Measurements from ENCODE around the gene CCDC194.

CCDC194 gene

GRCh38 chr19:17405250-17406045, 11.5 kb upstream of the CCDC194 start, which contains the start of gene BST2:
Gene BST2, minus strand, starts transcription at chr19:17405630. Its CDS starts 55 bp downstream, at chr19:17405575.
- peak; percentile 26 for DNase-seq

GRCh38 chr19:17404621-17405249, 10.7 kb upstream of the CCDC194 start:
- no peak for DNase-seq

DNA sequence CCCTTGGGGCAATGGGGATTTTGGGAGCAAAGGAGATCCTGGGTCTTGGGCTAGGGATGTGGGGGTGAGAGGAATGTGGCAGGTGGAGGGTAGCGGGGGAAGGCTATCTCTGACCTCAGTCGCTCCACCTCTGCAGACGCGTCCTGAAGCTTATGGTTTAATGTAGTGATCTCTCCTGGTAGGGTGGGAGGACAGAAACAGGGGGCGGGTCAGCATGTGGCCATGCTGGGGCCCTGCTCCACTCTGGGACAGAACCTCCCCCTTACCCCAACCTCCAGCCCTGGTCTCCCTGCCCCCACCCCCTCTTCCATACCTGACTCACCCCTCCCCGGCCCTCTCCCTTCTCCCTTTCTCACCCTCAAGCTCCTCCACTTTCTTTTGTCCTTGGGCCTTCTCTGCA, 10.0 kb upstream of the CCDC194 start:
- no peak for DNase-seq

GRCh38 chr19:17402982-17403855, 9.2 kb upstream of the CCDC194 start:
- no peak for DNase-seq

- DNase-seq, result no peak
Observed at GRCh38 chr19:17401628-17402027, 7.6 kb upstream of the CCDC194 start.

GRCh38 chr19:17398902-17399527, 5.0 kb upstream of the CCDC194 start:
- no peak for DNase-seq

- peak; percentile 52 for DNase-seq
Observed at GRCh38 chr19:17394891-17395415, 957 bp upstream of the CCDC194 start.

DNA sequence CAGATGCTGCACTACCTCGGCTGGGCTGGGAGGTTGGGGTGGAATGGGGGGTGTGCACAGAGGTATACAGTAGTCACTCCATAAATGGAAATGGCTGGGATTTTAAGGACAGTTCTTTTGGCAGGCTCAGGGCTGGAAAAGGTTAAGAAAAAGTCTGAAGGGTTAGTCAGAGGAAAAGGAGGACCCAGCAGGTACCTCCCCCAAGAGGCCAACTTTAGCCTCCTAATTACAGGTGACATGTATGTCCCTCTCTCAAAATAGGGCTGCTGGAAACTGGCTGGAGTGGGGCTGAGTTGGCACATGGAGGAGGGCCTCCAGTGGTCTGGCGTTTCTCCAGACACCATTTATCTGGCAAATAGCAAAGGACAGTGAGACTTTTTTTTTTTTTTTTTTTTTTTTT, 994 bp downstream of the CCDC194 start:
- no peak for DNase-seq

DNA sequence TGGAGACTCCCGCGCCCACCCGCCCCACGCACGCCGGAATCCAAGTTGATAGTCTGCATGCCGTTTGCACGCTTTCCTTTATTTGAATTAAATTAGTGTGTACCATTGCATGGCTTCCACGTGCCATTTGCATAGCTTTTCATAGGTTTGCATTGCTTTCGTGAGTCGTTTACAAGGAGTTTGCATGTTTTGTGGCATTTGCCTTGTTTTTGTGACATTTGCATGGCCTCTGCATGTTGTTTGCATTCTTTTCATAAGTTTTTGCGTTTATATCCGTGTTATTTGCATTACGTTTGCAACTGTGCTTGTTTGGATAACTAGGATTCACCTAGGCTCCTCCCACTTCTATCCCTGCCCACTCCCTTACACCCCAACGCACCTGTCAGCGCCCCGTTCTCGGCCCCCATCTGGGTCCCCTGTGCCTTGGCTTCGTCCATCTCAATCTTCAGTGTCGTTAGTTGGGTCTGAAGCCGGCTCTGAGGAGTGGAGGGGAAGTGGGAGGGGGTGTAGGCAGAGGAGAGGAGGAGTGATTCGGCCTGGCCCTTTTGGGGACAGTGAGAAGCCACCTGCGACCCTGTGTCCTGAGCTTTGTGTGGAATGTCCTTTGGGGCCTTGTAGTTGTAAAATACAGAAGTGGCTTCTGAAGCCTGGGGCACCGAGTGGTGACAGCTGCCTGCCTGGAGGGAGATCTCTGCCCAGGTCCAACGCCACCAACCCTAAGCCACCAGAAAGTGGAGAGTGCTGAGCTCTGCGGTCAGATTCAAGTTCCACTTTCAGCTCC, 2.4 kb downstream of the CCDC194 start:
- no peak for DNase-seq

DNA sequence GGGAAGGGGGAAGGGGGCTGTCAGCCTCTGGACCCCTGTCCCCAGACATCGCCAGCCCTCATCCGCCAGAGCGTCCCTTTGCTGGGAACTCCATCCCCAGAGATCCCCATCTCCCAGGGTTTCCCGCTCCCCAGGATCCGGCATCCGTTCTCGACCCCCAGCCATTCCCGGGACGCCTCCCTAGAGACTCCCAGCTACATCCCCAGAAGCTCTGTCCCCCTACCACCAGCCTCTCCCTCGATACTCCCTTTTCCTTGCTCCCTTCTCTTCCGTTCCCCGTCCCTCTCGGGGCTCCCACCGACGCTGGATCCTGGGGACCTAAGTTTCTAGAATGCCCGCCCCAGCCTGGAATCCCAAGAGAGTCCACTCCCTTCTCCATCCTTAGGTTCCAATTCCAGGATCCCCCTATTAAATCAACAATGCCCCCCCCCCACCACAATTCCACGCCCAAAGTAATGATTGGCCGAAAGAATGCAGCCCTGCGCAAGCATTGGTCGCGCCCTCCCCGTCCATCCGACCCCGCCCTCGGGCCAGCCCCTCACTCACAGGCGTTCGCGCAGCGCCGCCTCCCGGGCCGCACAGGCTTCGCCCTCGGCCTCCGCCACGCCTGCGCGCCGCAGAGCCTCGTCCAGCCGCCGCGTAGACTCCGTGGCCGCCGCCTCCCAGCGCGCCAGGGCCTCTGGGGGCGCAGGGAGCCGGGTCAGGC, 3.2 kb downstream of the CCDC194 start:
- peak; percentile 84 for DNase-seq

- DNase-seq, result no peak
Observed at GRCh38 chr19:17389957-17390664, 3.9 kb downstream of the CCDC194 start.

DNA sequence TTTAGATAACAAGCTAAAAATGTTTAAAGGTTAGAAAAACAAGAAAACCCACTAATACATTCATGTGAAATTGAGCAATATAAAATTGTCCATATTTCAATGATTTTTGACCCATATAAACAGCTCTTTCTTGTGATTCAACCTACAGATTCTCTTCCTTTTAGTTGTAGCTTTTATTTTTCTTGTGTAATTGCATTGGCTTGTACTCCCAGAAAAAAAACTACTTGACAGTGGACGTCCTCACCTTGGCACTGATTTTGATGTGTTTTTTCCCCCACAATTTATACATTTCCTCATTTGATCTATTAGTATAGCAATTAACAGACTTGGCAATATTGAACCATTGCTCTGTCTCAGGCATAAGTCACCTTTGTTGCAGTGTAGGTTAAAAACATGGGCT, 4.7 kb downstream of the CCDC194 start:
- DNase-seq, result no peak

DNA sequence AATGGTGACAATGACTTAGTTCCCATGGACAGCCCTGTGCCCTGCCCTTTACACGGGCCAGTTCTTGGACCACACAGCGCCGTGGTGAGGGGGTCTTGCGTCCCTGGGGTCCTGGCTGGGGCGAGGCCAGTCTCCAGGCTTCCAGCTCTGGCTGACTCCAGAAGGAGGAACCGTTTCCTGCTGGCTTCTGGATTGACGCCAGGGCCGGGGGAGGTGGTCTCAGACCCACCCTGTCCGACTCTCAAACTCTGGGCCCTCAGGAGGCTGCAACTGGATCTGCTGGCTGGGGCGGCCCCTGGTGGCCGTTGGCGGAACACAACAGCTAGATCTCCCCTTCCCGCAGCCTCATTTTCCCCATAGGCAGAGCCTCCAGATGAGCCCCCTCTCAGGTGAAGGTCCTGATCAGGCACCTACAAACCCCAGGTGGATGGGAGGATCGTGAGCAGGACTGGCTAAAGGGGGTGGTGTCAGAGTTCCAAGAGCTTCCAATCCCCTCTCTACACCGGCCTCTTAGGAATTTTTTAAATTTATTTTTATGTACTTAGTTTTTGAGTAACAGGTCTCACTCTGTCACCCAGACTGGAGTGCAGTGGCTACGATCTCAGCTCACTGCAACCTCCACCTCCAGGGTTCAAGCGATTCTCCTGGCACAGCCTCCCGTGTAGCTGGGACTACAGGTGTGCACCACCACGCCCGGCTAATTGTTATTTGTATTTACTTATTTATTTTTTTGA, 8.0 kb downstream of the CCDC194 start:
- peak; percentile 36 for DNase-seq

DNA sequence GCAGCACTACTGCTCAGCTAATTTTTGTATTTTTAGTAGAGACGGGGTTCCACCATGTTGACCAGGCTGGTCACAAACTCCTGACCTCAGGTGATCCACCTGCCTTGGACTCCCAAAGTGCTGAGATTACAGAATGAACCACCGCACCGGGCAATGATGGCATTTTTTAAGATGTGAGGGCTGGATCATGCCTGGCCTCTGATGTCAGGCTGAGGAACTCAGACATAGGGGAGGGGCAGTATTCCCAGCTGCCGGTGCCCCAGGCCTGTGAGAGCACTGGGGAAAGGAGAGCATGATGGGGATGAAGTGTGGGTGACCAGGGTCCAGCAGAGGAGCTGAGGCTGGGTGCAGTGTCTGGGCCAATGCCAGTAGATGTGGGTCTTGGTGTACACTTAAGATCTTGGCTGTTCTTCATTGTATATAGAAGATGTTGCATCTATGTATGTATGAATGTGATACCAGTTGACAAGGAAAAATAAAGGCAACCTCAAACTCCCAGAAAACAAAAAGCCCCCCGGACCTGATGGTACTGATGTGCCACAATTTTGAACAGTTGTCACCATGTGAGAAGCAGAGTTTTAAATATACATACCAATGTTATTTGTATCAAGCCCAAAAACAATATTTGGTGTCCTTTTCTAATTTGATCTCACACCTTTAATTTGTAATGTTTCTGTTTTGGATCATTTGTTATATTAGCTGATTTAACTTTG, 13.4 kb downstream of the CCDC194 start:
- no peak for DNase-seq

DNA sequence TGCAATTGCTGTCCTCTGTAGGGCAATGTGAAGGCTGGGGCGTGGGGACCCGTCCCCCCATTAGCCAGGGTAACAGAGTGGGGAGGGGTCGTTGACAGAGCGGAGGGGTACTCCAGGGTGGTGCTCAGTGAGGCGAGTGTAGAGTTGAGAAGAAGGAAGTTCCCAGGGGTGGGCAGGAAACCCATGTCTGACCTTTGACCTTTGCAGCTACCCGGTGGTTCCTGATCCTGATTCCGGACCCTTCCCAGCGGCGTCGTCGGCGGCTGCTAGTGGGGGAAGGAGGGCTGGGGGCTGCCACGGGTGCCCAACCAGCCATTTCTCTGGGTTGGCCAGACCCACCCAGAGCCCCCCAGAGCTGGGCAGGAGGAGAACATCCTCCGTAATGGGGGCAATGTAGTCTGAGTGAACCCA, 14.8 kb downstream of the CCDC194 start:
- DNase-seq, result no peak

- DNase-seq, result no peak
Observed at GRCh38 chr19:17378271-17378670, 15.7 kb downstream of the CCDC194 start.

DNA sequence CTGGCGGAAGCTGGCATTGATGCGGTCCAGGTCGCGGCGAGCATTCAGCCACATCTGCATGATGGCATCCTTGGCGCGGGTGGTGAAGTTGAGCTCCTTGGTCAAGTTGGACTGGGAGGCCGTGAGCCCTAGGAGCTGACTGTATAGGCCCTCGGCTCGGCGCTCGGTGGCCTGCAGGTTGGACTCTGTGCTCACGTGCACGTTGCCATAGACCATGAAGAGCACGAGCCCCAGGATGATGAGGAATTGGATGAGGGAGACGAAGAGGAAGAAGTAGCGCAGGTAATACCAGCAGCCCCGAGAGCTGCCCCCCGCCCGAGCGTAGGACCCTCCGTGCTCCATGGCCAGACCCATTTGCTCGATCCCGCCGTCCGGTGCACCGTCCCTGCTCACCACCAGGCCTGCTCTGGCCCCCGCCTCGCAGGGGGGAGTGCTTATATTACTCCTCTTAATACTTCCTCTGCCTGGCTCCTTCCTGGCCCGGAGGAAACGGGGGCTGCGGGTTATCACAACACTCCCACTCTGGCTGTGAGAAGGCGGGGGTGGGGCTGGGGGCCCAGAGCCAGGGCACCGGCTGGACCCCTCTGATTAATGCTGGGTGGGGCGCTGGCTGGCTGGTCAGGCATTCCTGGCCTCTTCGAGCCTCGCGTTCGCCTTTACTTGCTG, 16.9 kb downstream of the CCDC194 start, which contains the start of gene PLVAP:
Gene PLVAP, minus strand, starts transcription at position 408 of the 666 bp plus-strand sequence. Its CDS starts 54 bp downstream, at position 354.
- DNase-seq, result no peak

- no peak for DNase-seq
Observed at GRCh38 chr19:17370026-17370587, 23.9 kb downstream of the CCDC194 start.

All from activated effector memory CD4-positive, alpha-beta T cell treated with Interleukin-2 at 50 U/mL for 16 hours (primary cell).